GM18502 (cell line): ENCODE results near the gene DCDC2.
"Not testable (repeated sequence)": the region's sequence is repeated elsewhere in the genome, so short reads cannot be mapped to it uniquely, and the experiment has no call there.

ENCODE experiments used
- ATAC-seq: cut with Tn5 transposase; IDR thresholded peaks from one replicate; pipeline ENCODE4 v1.9.1; 2021; ENCODE audit warnings: mild to moderate bottlenecking; ENCODE audit not compliant: unreplicated experiment, poor library complexity

DCDC2 gene

GRCh38 chr6:24273096-24273870, 84.6 kb downstream of the DCDC2 start:
- no peak for ATAC-seq

GRCh38 chr6:24272553-24272952, 85.3 kb downstream of the DCDC2 start:
- no peak for ATAC-seq

- ATAC-seq = no peak
Measured at GRCh38 chr6:24272148-24272547, 85.7 kb downstream of the DCDC2 start.

GRCh38 chr6:24270011-24270410, 87.8 kb downstream of the DCDC2 start:
- no peak for ATAC-seq

GRCh38 chr6:24258214-24258613, 99.6 kb downstream of the DCDC2 start:
- ATAC-seq = not testable (repeated sequence)

GRCh38 chr6:24257282-24257681, 100.6 kb downstream of the DCDC2 start:
- no peak for ATAC-seq

GRCh38 chr6:24255676-24256075, 102.2 kb downstream of the DCDC2 start:
- ATAC-seq = peak; percentile 99

GRCh38 chr6:24253360-24253759, 104.5 kb downstream of the DCDC2 start:
- no peak for ATAC-seq

GRCh38 chr6:24252280-24252679, 105.6 kb downstream of the DCDC2 start:
- no peak for ATAC-seq

- ATAC-seq = no peak
Measured at GRCh38 chr6:24251339-24251738, 106.5 kb downstream of the DCDC2 start.

GRCh38 chr6:24249926-24250325, 107.9 kb downstream of the DCDC2 start:
- ATAC-seq = no peak

- no peak for ATAC-seq
Measured at GRCh38 chr6:24245275-24245674, 112.6 kb downstream of the DCDC2 start.

- no peak for ATAC-seq
Measured at GRCh38 chr6:24242924-24243323, 114.9 kb downstream of the DCDC2 start.

- ATAC-seq = not testable (repeated sequence)
Measured at GRCh38 chr6:24241779-24242178, 116.1 kb downstream of the DCDC2 start.

- no peak for ATAC-seq
Measured at GRCh38 chr6:24240943-24241342, 116.9 kb downstream of the DCDC2 start.

- no peak for ATAC-seq
Measured at GRCh38 chr6:24240380-24240928, 117.4 kb downstream of the DCDC2 start.

GRCh38 chr6:24238700-24239099, 119.2 kb downstream of the DCDC2 start:
- ATAC-seq = no peak

GRCh38 chr6:24236779-24237178, 121.1 kb downstream of the DCDC2 start:
- ATAC-seq = not testable (repeated sequence)

GRCh38 chr6:24233813-24234442, 123.9 kb downstream of the DCDC2 start:
- ATAC-seq = no peak

- ATAC-seq = no peak
Measured at GRCh38 chr6:24231438-24231977, 126.4 kb downstream of the DCDC2 start.

GRCh38 chr6:24229696-24230405, 128.0 kb downstream of the DCDC2 start:
- ATAC-seq = no peak
